Loucy (cell line): ENCODE measurements around the gene GOLGA7B.

Experiments
- H2AFZ ChIP-seq: fragments of 200-600 bp; sonication (generic); 2 replicates; pipeline ENCODE4 v1.6.0; 2016; ENCODE audit warnings: antibody characterized with exemption, mild to moderate bottlenecking, low read length, moderate library complexity
- H3F3A ChIP-seq: fragments of 200-600 bp; 2 replicates; pipeline ENCODE4 v1.6.0; 2016; ENCODE audit warnings: antibody characterized with exemption, low read depth, mild to moderate bottlenecking
- H3K27me3 ChIP-seq: fragments of 200-600 bp; sonication (generic); 2 replicates; pipeline ENCODE4 v1.6.1; 2014; ENCODE audit warnings: low read length, mild to moderate bottlenecking; ENCODE audit not compliant: insufficient read depth, poor library complexity, severe bottlenecking
- H3K36me3 ChIP-seq: fragments of 200-600 bp; sonication (generic); 2 replicates; pipeline ENCODE4 v1.6.1; 2016; ENCODE audit warnings: low read length; ENCODE audit not compliant: insufficient read depth
- H3K4me1 ChIP-seq: fragments of 200-600 bp; sonication (generic); 2 replicates; pipeline ENCODE4 v1.5.1; 2014; ENCODE audit warnings: low read length, mild to moderate bottlenecking; ENCODE audit not compliant: insufficient read depth, poor library complexity, severe bottlenecking
- H3K4me2 ChIP-seq: fragments of 200-600 bp; sonication (generic); 2 replicates; pipeline ENCODE4 v1.6.0; 2014; ENCODE audit warnings: antibody characterized with exemption, low read length, low read depth, mild to moderate bottlenecking; ENCODE audit not compliant: poor library complexity, severe bottlenecking
- H3K4me3 ChIP-seq: fragments of 200-600 bp; sonication (generic); 2 replicates; pipeline ENCODE4 v1.5.1; 2014; ENCODE audit warnings: low read length, mild to moderate bottlenecking, mixed read lengths; ENCODE audit not compliant: poor library complexity, severe bottlenecking
- H3K79me2 ChIP-seq: fragments of 200-600 bp; sonication (generic); 2 replicates; pipeline ENCODE4 v1.6.1; 2014; ENCODE audit warnings: low read length; ENCODE audit not compliant: insufficient read depth
- H3K9ac ChIP-seq: fragments of 200-600 bp; sonication (generic); 2 replicates; pipeline ENCODE4 v1.6.0; 2014; ENCODE audit warnings: mild to moderate bottlenecking, low read depth, low read length, moderate library complexity; ENCODE audit not compliant: poor library complexity, severe bottlenecking
- H3K9me2 ChIP-seq: fragments of 200-600 bp; sonication (generic); replicated peaks from 2 replicates; pipeline ENCODE4 v1.6.1; 2016; ENCODE audit warnings: low read depth, low read length, mixed read lengths
- H3K9me3 ChIP-seq: fragments of 200-600 bp; sonication (generic); 2 replicates; pipeline ENCODE4 v1.6.1; 2014; ENCODE audit warnings: mild to moderate bottlenecking, antibody characterized with exemption, low read length, low read depth; ENCODE audit not compliant: insufficient read depth
- H4K20me1 ChIP-seq: fragments of 200-600 bp; sonication (generic); 2 replicates; pipeline ENCODE4 v1.6.0; 2014; ENCODE audit warnings: antibody characterized with exemption, low read length, mild to moderate bottlenecking; ENCODE audit not compliant: insufficient read depth, poor library complexity, severe bottlenecking
- EZH2phosphoT487 ChIP-seq: fragments of 200-600 bp; IDR thresholded peaks from 2 replicates; pipeline ENCODE4 v1.6.1; 2018; ENCODE audit warnings: antibody characterized with exemption, mild to moderate bottlenecking, moderate library complexity, borderline replicate concordance
- TF ChIP-seq, protein P1 (sequence below): fragments of 200-600 bp; sonication (generic); conservative IDR thresholded peaks from 2 replicates; pipeline ENCODE4 v1.5.1; 2014; ENCODE audit warnings: mild to moderate bottlenecking, antibody characterized with exemption, low read length

Gene GOLGA7B

DNA sequence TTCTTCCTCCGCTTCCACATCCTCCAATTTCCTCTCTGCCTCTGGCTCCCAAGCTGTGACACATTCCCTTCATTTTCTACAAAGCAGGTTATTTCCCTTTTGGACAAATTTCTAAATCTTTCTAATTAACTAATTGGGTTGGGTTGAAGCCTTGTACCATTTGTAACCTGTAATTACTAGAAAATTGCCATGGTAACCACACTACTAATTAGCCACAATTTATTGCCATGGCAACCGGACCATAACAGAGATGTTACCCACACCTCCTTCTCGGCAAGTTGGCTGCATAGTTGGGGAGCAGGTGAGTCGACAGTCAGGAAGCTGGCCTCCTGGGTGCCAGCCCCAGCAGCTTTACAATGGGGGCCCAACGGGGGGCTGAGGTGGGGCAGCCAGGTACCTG is 61.6 kb downstream of the GOLGA7B start:
- Histone ChIP-seq H3K36me3 (no peaks in the 10 kb centered on the region), H3F3A (no peaks in the 10 kb centered on the region), H3K9ac (no peak overlapping the region), H3K4me2 (no peak overlapping the region), H2AFZ (no peak overlapping the region), H3K4me1 (no peaks in the 10 kb centered on the region), H3K27me3 (no peaks in the 10 kb centered on the region), H3K9me2 (no peaks in the 10 kb centered on the region), H3K9me3 (no peaks in the 10 kb centered on the region), H3K4me3 (no peak overlapping the region), H3K79me2 (no peaks in the 10 kb centered on the region), H4K20me1 (no peaks in the 10 kb centered on the region)
- TF ChIP-seq EZH2phosphoT487, result no peak
- TF ChIP-seq, protein P1, sequence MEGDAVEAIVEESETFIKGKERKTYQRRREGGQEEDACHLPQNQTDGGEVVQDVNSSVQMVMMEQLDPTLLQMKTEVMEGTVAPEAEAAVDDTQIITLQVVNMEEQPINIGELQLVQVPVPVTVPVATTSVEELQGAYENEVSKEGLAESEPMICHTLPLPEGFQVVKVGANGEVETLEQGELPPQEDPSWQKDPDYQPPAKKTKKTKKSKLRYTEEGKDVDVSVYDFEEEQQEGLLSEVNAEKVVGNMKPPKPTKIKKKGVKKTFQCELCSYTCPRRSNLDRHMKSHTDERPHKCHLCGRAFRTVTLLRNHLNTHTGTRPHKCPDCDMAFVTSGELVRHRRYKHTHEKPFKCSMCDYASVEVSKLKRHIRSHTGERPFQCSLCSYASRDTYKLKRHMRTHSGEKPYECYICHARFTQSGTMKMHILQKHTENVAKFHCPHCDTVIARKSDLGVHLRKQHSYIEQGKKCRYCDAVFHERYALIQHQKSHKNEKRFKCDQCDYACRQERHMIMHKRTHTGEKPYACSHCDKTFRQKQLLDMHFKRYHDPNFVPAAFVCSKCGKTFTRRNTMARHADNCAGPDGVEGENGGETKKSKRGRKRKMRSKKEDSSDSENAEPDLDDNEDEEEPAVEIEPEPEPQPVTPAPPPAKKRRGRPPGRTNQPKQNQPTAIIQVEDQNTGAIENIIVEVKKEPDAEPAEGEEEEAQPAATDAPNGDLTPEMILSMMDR, result no peak

DNA sequence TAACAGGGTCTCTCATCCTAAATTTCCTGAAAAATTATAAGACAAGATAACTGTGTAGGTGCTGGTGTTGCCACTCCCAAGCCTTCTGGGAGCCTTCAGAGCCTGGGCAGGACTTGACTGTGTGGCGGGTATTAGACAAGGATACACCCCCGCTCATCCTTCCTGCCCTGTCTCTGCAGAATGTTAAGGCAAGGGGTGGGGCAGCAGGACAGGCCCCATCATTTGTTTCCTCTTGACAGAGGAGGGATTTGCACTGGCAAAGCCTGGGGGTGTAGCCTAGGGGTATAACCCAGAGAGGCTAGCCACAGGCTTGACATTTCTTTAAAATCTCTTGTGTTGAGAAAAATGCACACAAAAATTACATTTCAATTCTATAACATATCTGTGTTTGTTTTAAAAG is 63.5 kb downstream of the GOLGA7B start:
- TF ChIP-seq EZH2phosphoT487, result no peak
- TF ChIP-seq, protein P1, result no peak
- H3K79me2 ChIP-seq, result no peaks in the 10 kb centered on the region
- no peak overlapping the region for H3K9ac ChIP-seq
- no peak overlapping the region for H3K4me2 ChIP-seq
- no peaks in the 10 kb centered on the region for H3K36me3 ChIP-seq
- H3K4me3 ChIP-seq, result no peak overlapping the region
- no peaks in the 10 kb centered on the region for H3F3A ChIP-seq
- H3K9me3 ChIP-seq, result no peaks in the 10 kb centered on the region
- no peaks in the 10 kb centered on the region for H3K9me2 ChIP-seq
- no peaks in the 10 kb centered on the region for H3K27me3 ChIP-seq
- H3K4me1 ChIP-seq, result no peaks in the 10 kb centered on the region
- H2AFZ ChIP-seq, result no peak overlapping the region
- H4K20me1 ChIP-seq, result no peaks in the 10 kb centered on the region

DNA sequence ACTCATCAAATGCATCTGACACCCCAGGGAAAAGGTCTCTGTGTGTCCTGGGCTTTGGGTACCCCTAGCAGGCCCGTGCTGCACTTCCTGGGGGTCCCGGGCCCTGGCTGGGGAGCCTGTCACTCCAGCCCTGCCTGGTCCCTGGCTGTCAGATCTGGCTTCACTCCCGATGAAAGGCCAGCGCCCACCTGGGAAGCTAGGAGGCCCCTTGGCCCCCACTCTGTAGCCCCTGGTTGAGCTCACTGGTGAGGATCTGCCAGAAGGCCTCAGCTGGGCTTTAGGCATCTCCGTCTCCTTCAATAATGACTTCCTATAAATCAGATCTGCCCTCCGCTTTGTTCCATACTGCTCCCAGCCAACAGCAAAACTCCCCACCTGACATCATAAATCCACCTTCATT is 64.0 kb downstream of the GOLGA7B start:
- Histone ChIP-seq H3K27me3 (no peaks in the 10 kb centered on the region), H3K9me3 (no peaks in the 10 kb centered on the region), H3K4me3 (no peak overlapping the region), H3K79me2 (no peaks in the 10 kb centered on the region), H3K4me2 (no peak overlapping the region), H3F3A (no peaks in the 10 kb centered on the region), H3K36me3 (no peaks in the 10 kb centered on the region), H3K9ac (no peak overlapping the region), H3K4me1 (no peaks in the 10 kb centered on the region), H2AFZ (no peak overlapping the region), H4K20me1 (no peaks in the 10 kb centered on the region), H3K9me2 (no peaks in the 10 kb centered on the region)
- no peak for TF ChIP-seq EZH2phosphoT487
- TF ChIP-seq, protein P1, result no peak
